Measurements from ENCODE around the gene PACRG.

PACRG gene

DNA sequence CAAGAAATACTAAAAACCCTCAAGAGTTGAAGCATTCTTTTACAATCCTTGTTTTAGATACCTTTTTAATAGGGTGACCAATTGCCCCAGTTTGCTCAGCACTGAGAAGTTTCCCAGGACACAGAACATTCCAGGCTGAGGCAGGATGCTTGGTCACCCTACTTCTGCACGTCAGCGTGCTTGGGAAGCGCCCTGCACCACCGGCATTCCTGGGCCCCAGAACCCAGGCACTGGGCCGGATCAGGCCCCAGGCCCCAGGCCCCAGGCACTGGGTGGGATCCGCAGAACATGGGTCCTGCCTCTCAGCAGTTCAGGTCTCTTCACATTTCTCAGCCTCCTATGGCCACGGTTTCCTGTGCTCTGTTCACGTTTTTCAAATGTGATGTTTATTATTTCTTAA, 472.9 kb downstream of the PACRG start:
- Histone ChIP-seq H3K4me1 (no peaks in the 10 kb centered on the region), H3K4me2 (no peak overlapping the region), H3K36me3 (no peaks in the 10 kb centered on the region), H3K9me3 (replicated peaks in 1 of 11) (peaks cover 0 to 11% (median under 1%) of the 10 kb centered on the region in 11 experiments; a peak in 6 of 22 replicates), H3K27me3 (no peaks in the 10 kb centered on the region), H4K20me1 (no peaks in the 10 kb centered on the region), H3K27ac (no peak overlapping the region), H3K4me3 (no peak overlapping the region), H3K9ac (no peak overlapping the region)
- no peak for TF ChIP-seq Cebpa-rat (IDR thresholded peaks at IDR 0.05)

DNA sequence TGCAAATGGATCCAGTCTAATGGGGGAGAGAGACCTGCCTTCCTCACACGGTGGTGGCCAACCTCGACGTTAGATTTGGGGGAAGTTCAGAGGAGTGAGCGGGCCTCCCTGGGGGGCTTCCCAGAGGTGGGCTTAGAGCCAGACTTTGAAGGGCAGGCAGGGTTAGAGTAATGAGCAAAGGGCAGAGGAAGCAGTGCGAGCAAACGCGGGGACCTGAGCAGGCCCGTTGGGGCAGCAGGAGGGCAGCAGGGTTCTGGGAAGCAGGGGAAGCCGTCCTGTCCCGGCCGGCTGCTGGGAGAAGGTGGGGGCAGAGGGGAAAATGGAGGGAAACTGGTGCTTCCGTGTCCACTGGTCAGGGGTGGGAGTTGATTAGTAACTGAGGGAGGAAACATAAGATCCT, 474.1 kb downstream of the PACRG start:
- no peak overlapping the region for H3K27ac ChIP-seq
- H3K4me3 ChIP-seq, result no peak overlapping the region
- H3K9me3 ChIP-seq (replicated peaks in 1 of 11), result peaks cover 3 to 18% (median 7%) of the 10 kb centered on the region in 11 experiments; a peak in 8 of 22 replicates
- H3K27me3 ChIP-seq, result no peaks in the 10 kb centered on the region
- TF ChIP-seq Cebpa-rat (IDR thresholded peaks at IDR 0.05), result no peak
- H3K4me2 ChIP-seq, result no peak overlapping the region
- no peaks in the 10 kb centered on the region for H4K20me1 ChIP-seq
- H3K36me3 ChIP-seq, result no peaks in the 10 kb centered on the region
- no peak overlapping the region for H3K9ac ChIP-seq
- H3K4me1 ChIP-seq, result no peaks in the 10 kb centered on the region

DNA sequence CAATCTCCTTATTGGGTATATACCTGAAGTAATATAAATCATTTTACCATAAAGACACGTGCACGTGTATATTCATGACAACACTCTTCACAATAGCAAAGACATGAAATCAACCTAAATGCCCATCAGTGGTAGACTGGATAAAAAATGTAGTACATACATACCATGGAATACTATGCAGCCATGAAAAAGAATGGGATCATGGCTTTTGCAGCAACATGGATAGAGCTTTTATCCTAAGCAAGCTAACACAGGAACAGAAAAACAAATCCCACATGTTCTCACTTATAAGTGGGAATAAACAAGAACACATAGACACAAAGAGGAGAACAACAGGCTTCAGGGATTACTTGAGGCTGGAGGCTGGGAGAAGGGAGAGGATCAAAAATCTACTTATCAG, 478.4 kb downstream of the PACRG start:
- Histone ChIP-seq H3K4me3 (no peak overlapping the region), H3K9ac (no peak overlapping the region), H3K36me3 (no peaks in the 10 kb centered on the region), H4K20me1 (no peaks in the 10 kb centered on the region), H3K4me2 (no peak overlapping the region), H3K27ac (no peak overlapping the region), H3K27me3 (no peaks in the 10 kb centered on the region), H3K9me3 (replicated peaks in 1 of 11) (peaks cover 3 to 19% (median 8%) of the 10 kb centered on the region in 11 experiments; a peak in 12 of 22 replicates), H3K4me1 (no peaks in the 10 kb centered on the region)
- no peak for TF ChIP-seq Cebpa-rat (IDR thresholded peaks at IDR 0.05)

DNA sequence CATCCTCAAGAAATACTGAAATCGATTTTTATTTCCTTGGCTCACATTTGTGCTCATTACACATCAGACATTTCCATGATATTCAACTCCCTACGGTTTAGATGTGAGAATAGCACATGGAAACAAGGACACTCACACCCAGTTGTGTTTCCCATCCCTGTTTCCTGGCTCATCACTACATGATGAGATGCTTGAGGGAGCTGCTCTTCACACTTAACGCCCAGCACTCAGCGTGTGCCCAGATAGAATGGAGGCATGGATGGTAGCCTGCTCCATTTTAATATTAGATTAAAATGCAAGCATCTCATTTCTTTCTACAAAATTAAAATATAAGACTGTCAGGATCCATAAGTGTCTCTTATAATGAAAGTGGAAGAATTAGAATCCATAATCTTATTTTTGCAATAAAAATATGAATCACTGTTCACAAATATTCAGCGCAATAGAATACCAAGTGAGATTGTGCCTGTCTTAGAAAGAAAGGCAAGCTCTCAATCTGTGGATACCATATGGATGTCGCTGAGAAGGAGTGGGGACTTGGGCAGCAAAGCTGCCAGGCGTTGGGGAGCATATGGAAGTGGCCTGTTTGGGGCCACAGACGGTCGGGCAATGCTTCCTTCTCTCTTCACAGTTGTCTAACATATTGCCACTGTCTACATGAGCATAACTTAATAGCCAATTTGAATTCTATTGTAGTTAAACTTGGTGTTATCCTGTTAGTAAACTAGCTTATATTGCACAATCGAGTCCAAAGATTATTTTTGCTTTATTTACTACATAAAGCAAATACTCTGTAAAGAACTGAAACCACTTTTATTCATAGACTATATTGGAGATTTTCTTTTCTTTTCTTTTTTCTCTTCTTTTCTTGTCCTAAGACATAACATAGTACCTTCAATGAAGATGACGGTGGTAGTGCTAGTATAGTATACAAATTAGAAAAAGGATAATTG, 479.9 kb downstream of the PACRG start:
- TF ChIP-seq Cebpa-rat (IDR thresholded peaks at IDR 0.05), result no peak

DNA sequence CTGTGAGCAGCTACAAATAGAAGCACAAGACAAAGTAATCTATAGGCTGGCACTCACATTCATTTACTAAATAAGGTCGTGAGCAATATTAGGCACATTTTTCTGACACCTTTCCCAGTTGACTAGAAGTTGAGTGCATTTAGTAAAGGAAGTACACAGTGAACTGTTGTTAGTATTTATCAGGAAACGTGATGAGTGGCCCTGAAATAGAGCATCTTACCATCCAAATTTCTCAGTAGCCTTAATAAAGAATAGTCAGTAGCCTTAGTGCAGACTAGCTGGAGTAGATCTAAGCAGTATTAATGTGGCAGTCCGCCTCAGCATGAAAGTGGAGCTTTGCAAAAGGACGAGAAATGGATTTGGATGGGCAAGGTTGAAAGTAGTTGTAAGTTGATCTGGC, 481.2 kb downstream of the PACRG start:
- no peak overlapping the region for H3K4me3 ChIP-seq
- H3K27me3 ChIP-seq, result no peaks in the 10 kb centered on the region
- no peak overlapping the region for H3K9ac ChIP-seq
- no peaks in the 10 kb centered on the region for H3K36me3 ChIP-seq
- H3K4me2 ChIP-seq, result no peak overlapping the region
- H3K9me3 ChIP-seq (replicated peaks in 1 of 11), result peaks cover 21 to 39% (median 24%) of the 10 kb centered on the region in 11 experiments
- H3K27ac ChIP-seq, result no peak overlapping the region
- H3K4me1 ChIP-seq, result no peaks in the 10 kb centered on the region
- H4K20me1 ChIP-seq, result no peaks in the 10 kb centered on the region
- TF ChIP-seq Cebpa-rat (IDR thresholded peaks at IDR 0.05), result no peak

More for the DNA sequence above, 479.9 kb downstream of the PACRG start:
- Histone ChIP-seq H3K9ac (no peak overlapping the region), H3K4me2 (no peak overlapping the region), H3K9me3 (replicated peaks in 1 of 11) (peaks cover 17 to 34% (median 21%) of the 10 kb centered on the region in 11 experiments), H3K36me3 (no peaks in the 10 kb centered on the region), H3K27ac (no peak overlapping the region), H4K20me1 (no peaks in the 10 kb centered on the region), H3K4me3 (no peak overlapping the region), H3K27me3 (no peaks in the 10 kb centered on the region), H3K4me1 (no peaks in the 10 kb centered on the region)

DNA sequence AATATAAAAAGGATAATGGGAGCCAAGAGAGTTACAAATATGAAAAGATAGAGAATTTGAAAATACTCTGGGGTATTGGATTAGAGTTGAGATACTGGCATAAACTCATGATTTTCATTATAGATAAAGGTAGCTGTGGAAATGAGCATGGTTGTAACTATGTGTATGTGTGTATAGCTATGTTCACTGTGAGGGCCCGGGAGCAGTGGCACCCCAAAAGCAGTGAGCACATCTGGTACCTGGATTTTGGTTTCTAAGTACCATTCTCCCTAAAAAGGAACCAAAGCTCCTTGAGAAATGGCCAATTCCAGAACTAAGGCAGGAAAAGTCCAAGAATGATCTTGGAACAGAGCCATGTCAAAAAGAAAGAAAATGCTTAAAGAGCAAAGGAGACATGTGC, 484.3 kb downstream of the PACRG start:
- Histone ChIP-seq H3K9me3 (replicated peaks in 1 of 11) (peaks cover 12 to 21% (median 16%) of the 10 kb centered on the region in 11 experiments), H4K20me1 (no peaks in the 10 kb centered on the region), H3K27ac (no peak overlapping the region), H3K4me2 (no peak overlapping the region), H3K4me1 (peaks cover 0 to 14% (median 0%) of the 10 kb centered on the region in 10 experiments; a peak in 4 of 20 replicates), H3K36me3 (no peaks in the 10 kb centered on the region), H3K9ac (no peak overlapping the region), H3K27me3 (no peaks in the 10 kb centered on the region), H3K4me3 (no peak overlapping the region)
- no peak for TF ChIP-seq Cebpa-rat (IDR thresholded peaks at IDR 0.05)

GRCh38 chr6:163214259-163214658, 486.5 kb downstream of the PACRG start:
- no peak overlapping the region for H3K4me2 ChIP-seq
- no peak overlapping the region for H3K27ac ChIP-seq
- peaks cover 0 to 14% (median 0%) of the 10 kb centered on the region in 10 experiments; a peak in 4 of 20 replicates for H3K4me1 ChIP-seq
- H4K20me1 ChIP-seq, result no peaks in the 10 kb centered on the region
- no peak overlapping the region for H3K4me3 ChIP-seq
- H3K9me3 ChIP-seq (replicated peaks in 1 of 11), result peaks cover 12 to 21% (median 16%) of the 10 kb centered on the region in 11 experiments
- no peak for TF ChIP-seq Cebpa-rat (IDR thresholded peaks at IDR 0.05)
- H3K36me3 ChIP-seq, result no peaks in the 10 kb centered on the region
- no peak overlapping the region for H3K9ac ChIP-seq
- H3K27me3 ChIP-seq, result no peaks in the 10 kb centered on the region

DNA sequence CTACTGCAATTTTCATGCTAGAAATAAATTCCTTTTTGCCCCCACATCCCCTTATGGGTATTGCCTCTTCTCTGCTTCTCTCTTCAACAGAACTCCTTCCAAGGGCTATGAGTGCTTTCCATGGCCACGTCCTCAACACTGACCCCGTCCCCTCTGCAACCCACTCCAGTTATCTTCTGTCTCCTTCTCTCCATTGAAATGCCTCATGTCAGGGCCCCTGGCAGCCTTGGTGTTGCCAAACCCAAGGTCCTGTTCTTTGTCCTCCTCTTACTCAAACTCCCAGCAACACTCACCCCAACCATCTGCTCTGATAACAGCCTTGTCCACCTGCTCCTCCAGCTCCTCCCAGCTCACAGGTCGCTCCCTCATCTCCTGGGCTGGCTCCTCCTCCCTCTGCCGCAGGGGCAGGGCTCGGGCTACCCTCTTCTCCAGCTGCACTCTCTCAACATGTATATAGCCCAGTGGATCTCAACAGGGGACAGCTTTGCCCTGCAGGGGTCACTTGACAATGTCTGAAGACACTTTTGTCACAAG, 490.7 kb downstream of the PACRG start:
- no peak overlapping the region for H3K4me3 ChIP-seq
- no peak overlapping the region for H3K9ac ChIP-seq
- no peak overlapping the region for H3K27ac ChIP-seq
- no peaks in the 10 kb centered on the region for H3K36me3 ChIP-seq
- H4K20me1 ChIP-seq, result no peaks in the 10 kb centered on the region
- peaks cover 0 to 14% (median 0%) of the 10 kb centered on the region in 10 experiments; a peak in 4 of 20 replicates for H3K4me1 ChIP-seq
- no peak for TF ChIP-seq Cebpa-rat (IDR thresholded peaks at IDR 0.05)
- H3K4me2 ChIP-seq, result no peak overlapping the region
- no peaks in the 10 kb centered on the region for H3K27me3 ChIP-seq
- H3K9me3 ChIP-seq (replicated peaks in 1 of 11), result peaks cover 0 to under 1% (median 0%) of the 10 kb centered on the region in 11 experiments; a peak in 2 of 22 replicates

GRCh38 chr6:163226181-163226835, 498.5 kb downstream of the PACRG start:
- H3K27me3 ChIP-seq, result no peaks in the 10 kb centered on the region
- TF ChIP-seq Cebpa-rat (IDR thresholded peaks at IDR 0.05), result no peak
- H3K4me1 ChIP-seq, result no peaks in the 10 kb centered on the region

More at GRCh38 chr6:163226181-163226835, 498.5 kb downstream of the PACRG start:
- no peak overlapping the region for H3K27ac ChIP-seq
- no peak overlapping the region for H3K9ac ChIP-seq
- no peak overlapping the region for H3K4me2 ChIP-seq
- H4K20me1 ChIP-seq, result no peaks in the 10 kb centered on the region
- no peaks in the 10 kb centered on the region for H3K36me3 ChIP-seq
- peaks cover 7 to 24% (median 15%) of the 10 kb centered on the region in 11 experiments; a peak in 19 of 22 replicates for H3K9me3 ChIP-seq (replicated peaks in 1 of 11)
- no peak overlapping the region for H3K4me3 ChIP-seq

Measured in BLaER1 treated with 17β-estradiol and CSF1 and Interleukin-3, amounts not matched to agents 10 nM and 100 nM (cell line).